Measurements from ENCODE around the gene E2F1. TPM values are rescaled to one million over a fixed set of nuclear protein-coding genes. Genes with fewer than 3 reads are reported as not detected.

The E2F1 gene
- total and polyA plus RNA-seq, 2 donors (not counting 3 experiments of a cell fraction or from before 2014, with no cell fraction given) = 20.7 to 29.6 TPM

DNA sequence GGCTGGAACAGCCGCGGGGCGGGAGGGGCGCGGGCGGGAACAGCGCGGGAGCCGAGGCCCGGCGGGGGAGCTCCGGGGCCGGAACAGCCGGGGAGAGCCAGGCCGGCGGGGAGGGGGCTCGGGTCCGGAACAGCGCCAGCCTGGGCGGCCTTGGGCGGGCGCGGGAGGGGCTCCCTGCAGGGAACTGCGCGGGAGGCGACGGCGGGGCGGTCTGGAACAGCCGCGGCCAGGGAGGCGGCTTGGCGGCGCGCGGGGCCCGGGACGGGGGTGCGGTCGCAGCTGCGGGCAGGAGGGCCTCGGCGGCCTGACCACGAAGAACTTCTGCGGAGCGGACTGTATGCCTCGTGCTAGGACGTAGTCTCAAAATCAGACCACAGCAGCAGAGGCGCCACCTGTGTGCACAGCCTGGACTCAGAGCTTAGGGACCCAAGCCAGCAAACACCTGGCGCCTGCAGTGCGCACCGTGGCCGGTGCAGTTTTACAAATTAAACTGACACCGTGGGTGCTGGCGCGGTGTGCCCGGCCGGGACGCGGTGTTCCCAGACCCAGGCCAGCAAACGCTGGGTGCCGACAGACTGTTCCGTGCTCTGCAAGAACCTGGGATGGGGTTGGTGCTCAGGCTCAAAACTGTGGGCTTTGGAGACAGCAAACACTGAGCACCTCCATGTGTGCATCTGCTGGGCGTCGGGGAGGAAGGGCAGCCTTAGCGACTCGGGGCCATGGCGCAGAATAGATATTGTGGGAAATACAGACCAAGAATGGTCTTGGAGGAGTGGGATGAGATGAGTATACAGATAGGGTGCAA is 46.2 kb upstream of the E2F1 start:
- intact Hi-C loops (cut with micrococcal nuclease) (loop anchor here (1.0 to 5.0 kb wide), 6 partner anchors 45 to 395 kb away; partner anchors contain the start of genes CHMP4B and E2F1), dilution Hi-C loops (cut with MboI; ENCODE audit: extremely low pct_ligation_motif_present, low sequenced_read_pairs) (no loop called here)
- peak; percentile 63 for FAIRE-seq

More for the DNA sequence above, 46.2 kb upstream of the E2F1 start:
- Histone ChIP-seq H3K4me1 (ENCODE audit: control insufficient read depth, extremely low read depth, insufficient read depth, low read length) (peaks cover 22% of the 10 kb centered on the region), H3K9me1 (replicated peaks; ENCODE audit: control insufficient read depth, extremely low read depth, insufficient read depth, low read length) (no peaks in the 10 kb centered on the region), H3K79me2 (ENCODE audit: control insufficient read depth, insufficient read depth, low read length) (no peaks in the 10 kb centered on the region), H3K4me3 (replicated peaks in 1 of 3; ENCODE audit: insufficient read depth in 1 of 3, low read depth in 1 of 3, low read length in 3 of 3) (peak overlapping the region; percentile 17 to 59 (median 51)), H3K36me3 (ENCODE audit: control insufficient read depth in 2 of 2, extremely low read depth in 1 of 2, insufficient read depth in 2 of 2, low read length in 2 of 2) (no peaks in the 10 kb centered on the region), H2AFZ (ENCODE audit: low read depth, low read length) (peak overlapping the region; percentile 87), H3K4me2 (ENCODE audit: insufficient read depth, low read length) (peak overlapping the region; percentile 74), H3K27ac (ENCODE audit: insufficient read depth, low read depth, low read length) (peak overlapping the region; percentile 53), H4K20me1 (replicated peaks; ENCODE audit: control insufficient read depth, extremely low read depth, insufficient read depth, low read length) (no peaks in the 10 kb centered on the region), H3K9ac (replicated peaks; ENCODE audit: extremely low read depth, insufficient read depth, low read length) (peak overlapping the region; percentile 35), H3K27me3 (ENCODE audit: control insufficient read depth in 2 of 2, insufficient read depth in 2 of 2, low read length in 2 of 2) (no peaks in the 10 kb centered on the region), H3K9me3 (replicated peaks; ENCODE audit: control insufficient read depth, insufficient read depth, low read length) (peaks cover 4% of the 10 kb centered on the region)
- TF ChIP-seq, protein P1, sequence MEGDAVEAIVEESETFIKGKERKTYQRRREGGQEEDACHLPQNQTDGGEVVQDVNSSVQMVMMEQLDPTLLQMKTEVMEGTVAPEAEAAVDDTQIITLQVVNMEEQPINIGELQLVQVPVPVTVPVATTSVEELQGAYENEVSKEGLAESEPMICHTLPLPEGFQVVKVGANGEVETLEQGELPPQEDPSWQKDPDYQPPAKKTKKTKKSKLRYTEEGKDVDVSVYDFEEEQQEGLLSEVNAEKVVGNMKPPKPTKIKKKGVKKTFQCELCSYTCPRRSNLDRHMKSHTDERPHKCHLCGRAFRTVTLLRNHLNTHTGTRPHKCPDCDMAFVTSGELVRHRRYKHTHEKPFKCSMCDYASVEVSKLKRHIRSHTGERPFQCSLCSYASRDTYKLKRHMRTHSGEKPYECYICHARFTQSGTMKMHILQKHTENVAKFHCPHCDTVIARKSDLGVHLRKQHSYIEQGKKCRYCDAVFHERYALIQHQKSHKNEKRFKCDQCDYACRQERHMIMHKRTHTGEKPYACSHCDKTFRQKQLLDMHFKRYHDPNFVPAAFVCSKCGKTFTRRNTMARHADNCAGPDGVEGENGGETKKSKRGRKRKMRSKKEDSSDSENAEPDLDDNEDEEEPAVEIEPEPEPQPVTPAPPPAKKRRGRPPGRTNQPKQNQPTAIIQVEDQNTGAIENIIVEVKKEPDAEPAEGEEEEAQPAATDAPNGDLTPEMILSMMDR (IDR thresholded peaks at IDR 0.05; ENCODE audit: extremely low read depth in 1 of 2, insufficient read depth in 1 of 2, low read depth in 1 of 2, low read length in 2 of 2) = no peak
- TF ChIP-seq GATA2 (IDR thresholded peaks at IDR 0.05; ENCODE audit: insufficient read depth, insufficient read length, low read depth, low read length) (no peak), JUN (IDR thresholded peaks at IDR 0.05; ENCODE audit: borderline replicate concordance, insufficient read depth, insufficient read length, low read depth) (no peak), POLR2AphosphoS5 (IDR thresholded peaks at IDR 0.05; ENCODE audit: insufficient read depth, low read depth, low read length) (peak; percentile 34), POLR2A (IDR thresholded peaks at IDR 0.05; ENCODE audit: low read depth, low read length) (peak; percentile 68), MYC (IDR thresholded peaks at IDR 0.05; ENCODE audit: low read depth, low read length) (no peak), FOS (IDR thresholded peaks at IDR 0.05; ENCODE audit: borderline replicate concordance, insufficient read depth, low read length) (no peak), EZH2 (IDR thresholded peaks at IDR 0.05; ENCODE audit: borderline replicate concordance, low read depth, low read length, severe bottlenecking) (no peak)
- TF ChIP-seq, protein P2, sequence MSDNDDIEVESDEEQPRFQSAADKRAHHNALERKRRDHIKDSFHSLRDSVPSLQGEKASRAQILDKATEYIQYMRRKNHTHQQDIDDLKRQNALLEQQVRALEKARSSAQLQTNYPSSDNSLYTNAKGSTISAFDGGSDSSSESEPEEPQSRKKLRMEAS (IDR thresholded peaks at IDR 0.05; ENCODE audit: insufficient read depth, insufficient read length) = no peak
- TSS peak; percentile 25 for BruUV-seq (replicated peaks)
- ChIA-PET CTCF (interaction anchor here (0.6 to 2.0 kb wide), 23 partner anchors 9 to 336 kb away, joined by 3 to 21 read pairs (median 4); partner anchors contain the start of genes ACTL10, CHMP4B and PXMP4), POLR2A (interaction anchor here (0.6 to 0.8 kb wide), 3 partner anchors 78 to 288 kb away, joined by 3 to 9 read pairs (median 5); no protein-coding TSS in a partner anchor)
- peak; percentile 76 for DNase-seq (ENCODE audit: low read depth, low spot score)
